A549 (cell line): ENCODE results near the gene SPRTN.

Experiments
- CHD4 ChIP-seq: fragments of 200-600 bp; sonication (generic); IDR thresholded peaks from 2 replicates; pipeline ENCODE4 v1.6.1; 2016; ENCODE audit warnings: antibody characterized with exemption, mild to moderate bottlenecking, borderline replicate concordance
- CTCF ChIP-seq: fragments of >200 bp; sonication (Bioruptor Twin); formaldehyde crosslinking; IDR thresholded peaks from 3 replicates; pipeline ENCODE4 v1.5.1; 2016
- KDM1A ChIP-seq: fragments of 200-600 bp; sonication (generic); IDR thresholded peaks from 2 replicates; pipeline ENCODE4 v1.6.1; 2016; ENCODE audit warnings: low read depth, mild to moderate bottlenecking
- KDM5A ChIP-seq: fragments of 200-600 bp; sonication (generic); IDR thresholded peaks from 2 replicates; pipeline ENCODE4 v1.6.1; 2016; ENCODE audit warnings: antibody characterized with exemption, mild to moderate bottlenecking
- MAFK ChIP-seq: fragments of 450-650 bp; IDR thresholded peaks from 2 replicates; pipeline ENCODE4 v1.6.1; 2014; ENCODE audit not compliant: partially characterized antibody
- NFE2L2 ChIP-seq: fragments of 150-350 bp; conservative IDR thresholded peaks from 2 replicates; pipeline ENCODE4 v1.6.1; 2014; ENCODE audit warnings: low read length
- NR3C1 ChIP-seq: fragments of >200 bp; sonication (Bioruptor Twin); formaldehyde crosslinking; IDR thresholded peaks from 3 replicates; pipeline ENCODE4 v1.6.1; 2017
- PHF8 ChIP-seq: fragments of 200-600 bp; sonication (generic); IDR thresholded peaks from 2 replicates; pipeline ENCODE4 v1.6.1; 2016; ENCODE audit warnings: low read depth, mild to moderate bottlenecking, antibody characterized with exemption, moderate library complexity, borderline replicate concordance
- POLR2A ChIP-seq: IDR thresholded peaks from 2 replicates; pipeline ENCODE4 v1.6.1; 2012; ENCODE audit warnings: mild to moderate bottlenecking, low read length
- POLR2AphosphoS2 ChIP-seq: conservative IDR thresholded peaks from 2 replicates; pipeline ENCODE4 v1.6.1; 2012; ENCODE audit warnings: low read length, improper control_type of control experiment, inconsistent platforms
- RAD21 ChIP-seq, 2 experiments: fragments of >200 bp in 1 of 2; sonication (Bioruptor Twin) in 1 of 2; formaldehyde crosslinking in 1 of 2; IDR thresholded peaks in 1 of 2; conservative IDR thresholded peaks in 1 of 2; 2 replicates in 1 of 2; 3 replicates in 1 of 2; pipeline ENCODE4 v1.6.1; 2012 to 2018; ENCODE audit warnings: inconsistent platforms in 1 of 2
- RCOR1 ChIP-seq: fragments of 150-350 bp; IDR thresholded peaks from 2 replicates; pipeline ENCODE4 v1.6.1; 2014; ENCODE audit warnings: antibody characterized with exemption, low read length, low read depth
- REST ChIP-seq: fragments of 200-600 bp; sonication (generic); IDR thresholded peaks from 2 replicates; pipeline ENCODE4 v1.6.1; 2016; ENCODE audit warnings: antibody characterized with exemption, mild to moderate bottlenecking, moderate library complexity
- RFX5 ChIP-seq: fragments of 450-650 bp; IDR thresholded peaks from 2 replicates; pipeline ENCODE4 v1.7.1; 2014; ENCODE audit warnings: antibody characterized with exemption, mild to moderate bottlenecking, moderate library complexity

- TF ChIP-seq REST (no peak), CTCF (no peak), RFX5 (no peak), MAFK (no peak), CHD4 (no peak), RAD21 (conservative IDR thresholded peaks at IDR 0.05 in 1 of 2, IDR thresholded peaks at IDR 0.05 in 1 of 2) (no peak), POLR2A (no peak), RCOR1 (no peak), POLR2AphosphoS2 (no peak), PHF8 (no peak), NR3C1 (no peak), KDM1A (no peak), KDM5A (no peak), NFE2L2 (no peak)
These were observed 44.3 kb downstream of the SPRTN start for GRCh38 chr1:231382426-231382825.
